Progenitor cell of endocrine pancreas (in vitro differentiated cells): ENCODE measurements around the gene DNAJC27. TPM values are rescaled to one million over a fixed set of nuclear protein-coding genes. Genes with fewer than 3 reads are reported as not detected.

Experiments used
- DNase-seq: peaks from one replicate; pipeline ENCODE4 v3.0.0; 2021; ENCODE audit warnings: low spot score; ENCODE audit not compliant: unreplicated experiment
- H3K27ac Mint-ChIP-seq: 2 replicates; pipeline ENCODE4 v1.8.0; 2021; ENCODE audit warnings: mild to moderate bottlenecking, moderate library complexity, mixed read lengths
- H3K27me3 Mint-ChIP-seq: 2 replicates; pipeline ENCODE4 v1.8.0; 2021; ENCODE audit warnings: mixed read lengths
- H3K36me3 Mint-ChIP-seq: 2 replicates; pipeline ENCODE4 v1.8.0; 2022; ENCODE audit warnings: mixed read lengths; ENCODE audit not compliant: insufficient read depth
- H3K4me1 Mint-ChIP-seq: 2 replicates; pipeline ENCODE4 v1.8.0; 2021; ENCODE audit warnings: low read depth, mixed read lengths
- H3K4me3 Mint-ChIP-seq: 2 replicates; pipeline ENCODE4 v1.8.0; 2021; ENCODE audit warnings: low read depth, mild to moderate bottlenecking, moderate library complexity, mixed read lengths
- H3K9me3 Mint-ChIP-seq: 2 replicates; pipeline ENCODE4 v1.8.0; 2021; ENCODE audit warnings: low read depth, mixed read lengths
- total RNA-seq: library from RNA; stranded (reverse); gene quantifications from 2 replicates; pipeline ENCODE4 v1.2.1, GENCODE V29; 2021
- TF ChIP-seq, protein P1 (sequence below): fragments of 200-600 bp; sonication (generic); IDR thresholded peaks from one replicate; pipeline ENCODE4 v1.5.0; 2021; ENCODE audit warnings: antibody characterized with exemption, mild to moderate bottlenecking; ENCODE audit not compliant: unreplicated experiment

DNAJC27 gene
- total RNA-seq, 1 donor from 2014 or later = 11.3 TPM

- no peak overlapping the region for H3K4me3 Mint-ChIP-seq
Measured at GRCh38 chr2:24978661-24979060, 6.9 kb upstream of the DNAJC27 start.

DNA sequence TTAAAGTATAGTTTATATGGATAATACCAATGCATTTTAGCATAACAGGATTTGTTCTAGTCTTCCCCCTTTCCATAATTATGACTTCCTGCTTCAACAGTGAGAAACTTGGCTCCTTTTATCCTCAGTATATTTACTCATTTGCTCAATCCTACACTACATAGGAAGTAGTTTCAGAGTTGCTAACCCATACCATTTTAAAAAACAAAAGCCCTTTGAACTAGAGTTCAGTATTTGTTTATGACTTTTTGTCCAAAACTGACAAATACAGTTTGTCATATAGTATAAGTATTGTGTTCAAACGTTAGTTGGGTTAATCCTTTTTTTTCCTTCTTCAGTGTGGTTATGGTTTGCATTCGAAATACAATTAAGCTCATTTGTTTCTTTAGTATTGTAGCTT, 5.9 kb upstream of the DNAJC27 start:
- Mint-ChIP-seq H3K36me3 (no peaks in the 10 kb centered on the region), H3K4me3 (no peak overlapping the region), H3K4me1 (peaks cover 2% of the 10 kb centered on the region), H3K27ac (no peak overlapping the region), H3K9me3 (no peaks in the 10 kb centered on the region), H3K27me3 (no peaks in the 10 kb centered on the region)
- DNase-seq = no peak
- TF ChIP-seq, protein P1, sequence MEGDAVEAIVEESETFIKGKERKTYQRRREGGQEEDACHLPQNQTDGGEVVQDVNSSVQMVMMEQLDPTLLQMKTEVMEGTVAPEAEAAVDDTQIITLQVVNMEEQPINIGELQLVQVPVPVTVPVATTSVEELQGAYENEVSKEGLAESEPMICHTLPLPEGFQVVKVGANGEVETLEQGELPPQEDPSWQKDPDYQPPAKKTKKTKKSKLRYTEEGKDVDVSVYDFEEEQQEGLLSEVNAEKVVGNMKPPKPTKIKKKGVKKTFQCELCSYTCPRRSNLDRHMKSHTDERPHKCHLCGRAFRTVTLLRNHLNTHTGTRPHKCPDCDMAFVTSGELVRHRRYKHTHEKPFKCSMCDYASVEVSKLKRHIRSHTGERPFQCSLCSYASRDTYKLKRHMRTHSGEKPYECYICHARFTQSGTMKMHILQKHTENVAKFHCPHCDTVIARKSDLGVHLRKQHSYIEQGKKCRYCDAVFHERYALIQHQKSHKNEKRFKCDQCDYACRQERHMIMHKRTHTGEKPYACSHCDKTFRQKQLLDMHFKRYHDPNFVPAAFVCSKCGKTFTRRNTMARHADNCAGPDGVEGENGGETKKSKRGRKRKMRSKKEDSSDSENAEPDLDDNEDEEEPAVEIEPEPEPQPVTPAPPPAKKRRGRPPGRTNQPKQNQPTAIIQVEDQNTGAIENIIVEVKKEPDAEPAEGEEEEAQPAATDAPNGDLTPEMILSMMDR = no peak

More at GRCh38 chr2:24978661-24979060, 6.9 kb upstream of the DNAJC27 start:
- Mint-ChIP-seq H3K4me1 (no peaks in the 10 kb centered on the region), H3K9me3 (no peaks in the 10 kb centered on the region), H3K36me3 (no peaks in the 10 kb centered on the region), H3K27ac (no peak overlapping the region), H3K27me3 (no peaks in the 10 kb centered on the region)
- no peak for DNase-seq
- TF ChIP-seq, protein P1 = no peak

GRCh38 chr2:24973812-24974211, 2.1 kb upstream of the DNAJC27 start:
- TF ChIP-seq, protein P1 = no peak
- peaks cover 2% of the 10 kb centered on the region for H3K4me1 Mint-ChIP-seq
- no peak overlapping the region for H3K4me3 Mint-ChIP-seq
- no peaks in the 10 kb centered on the region for H3K36me3 Mint-ChIP-seq
- no peak for DNase-seq
- H3K27me3 Mint-ChIP-seq = no peaks in the 10 kb centered on the region
- peak overlapping the region; percentile 59 for H3K27ac Mint-ChIP-seq
- no peaks in the 10 kb centered on the region for H3K9me3 Mint-ChIP-seq

DNA sequence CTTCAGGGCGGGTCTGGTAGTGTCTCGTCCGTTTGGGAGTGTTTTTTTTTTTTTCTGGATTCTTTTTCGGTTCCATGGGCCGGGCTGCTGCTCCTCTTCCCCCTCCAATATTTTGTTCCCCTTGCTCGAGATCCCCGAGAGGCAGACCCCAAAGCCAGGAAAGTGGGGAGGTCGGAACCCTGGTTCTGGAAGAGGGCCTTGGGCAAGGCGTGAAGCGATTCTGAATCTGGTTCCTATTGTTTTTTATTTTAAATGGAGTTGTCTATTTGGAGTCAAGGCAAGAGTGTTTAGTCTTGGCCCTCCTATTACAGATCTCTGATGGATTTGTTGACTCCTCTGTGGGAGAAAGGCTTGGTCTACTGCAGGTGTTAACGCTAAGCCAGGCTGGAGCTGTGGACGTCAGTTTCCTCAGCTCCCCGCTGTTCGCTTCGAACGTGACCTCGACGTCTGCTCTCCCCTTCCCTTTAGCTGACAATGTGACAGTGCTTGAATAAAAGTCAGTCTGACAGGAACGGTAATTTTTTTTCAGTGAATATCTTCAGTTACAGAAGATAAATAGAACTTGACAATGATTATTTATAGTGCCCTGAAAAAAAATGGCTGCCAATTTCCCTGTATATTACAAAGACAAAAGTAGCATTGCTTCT, 683 bp upstream of the DNAJC27 start:
- Mint-ChIP-seq H3K36me3 (peaks cover 1% of the 10 kb centered on the region), H3K9me3 (no peaks in the 10 kb centered on the region), H3K4me3 (peak overlapping the region; percentile 94), H3K4me1 (peaks cover 2% of the 10 kb centered on the region), H3K27ac (peak overlapping the region; percentile 100), H3K27me3 (no peaks in the 10 kb centered on the region)
- DNase-seq = no peak
- TF ChIP-seq, protein P1 = no peak

DNA sequence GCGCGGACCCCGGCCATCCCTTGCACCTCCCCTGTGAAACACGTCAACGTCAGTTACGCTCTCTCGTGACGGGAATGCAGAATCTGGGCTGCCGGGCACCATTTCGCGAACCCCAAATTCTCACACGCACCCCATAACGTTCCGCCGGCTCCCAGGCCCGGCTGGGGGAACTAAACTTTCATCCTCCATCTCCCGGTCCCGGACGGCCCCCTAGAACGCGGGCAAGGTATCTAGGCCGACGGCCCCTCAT, 544 bp downstream of the DNAJC27 start:
- no peak for DNase-seq
- H3K4me3 Mint-ChIP-seq = peak overlapping the region; percentile 94
- no peaks in the 10 kb centered on the region for H3K9me3 Mint-ChIP-seq
- H3K36me3 Mint-ChIP-seq = peaks cover 8% of the 10 kb centered on the region
- TF ChIP-seq, protein P1 = no peak
- peak overlapping the region; percentile 100 for H3K27ac Mint-ChIP-seq
- no peaks in the 10 kb centered on the region for H3K27me3 Mint-ChIP-seq
- peaks cover 2% of the 10 kb centered on the region for H3K4me1 Mint-ChIP-seq
